AG08396 (cell line): ENCODE results near the gene ZNF687.
"Not testable (repeated sequence)": the region's sequence is repeated elsewhere in the genome, so short reads cannot be mapped to it uniquely, and the experiment has no call there.

Experiments used
- DNase-seq: peaks from one replicate; pipeline ENCODE4 v3.0.0; 2012; ENCODE audit warnings: low spot score, mixed read lengths

Gene ZNF687

DNA sequence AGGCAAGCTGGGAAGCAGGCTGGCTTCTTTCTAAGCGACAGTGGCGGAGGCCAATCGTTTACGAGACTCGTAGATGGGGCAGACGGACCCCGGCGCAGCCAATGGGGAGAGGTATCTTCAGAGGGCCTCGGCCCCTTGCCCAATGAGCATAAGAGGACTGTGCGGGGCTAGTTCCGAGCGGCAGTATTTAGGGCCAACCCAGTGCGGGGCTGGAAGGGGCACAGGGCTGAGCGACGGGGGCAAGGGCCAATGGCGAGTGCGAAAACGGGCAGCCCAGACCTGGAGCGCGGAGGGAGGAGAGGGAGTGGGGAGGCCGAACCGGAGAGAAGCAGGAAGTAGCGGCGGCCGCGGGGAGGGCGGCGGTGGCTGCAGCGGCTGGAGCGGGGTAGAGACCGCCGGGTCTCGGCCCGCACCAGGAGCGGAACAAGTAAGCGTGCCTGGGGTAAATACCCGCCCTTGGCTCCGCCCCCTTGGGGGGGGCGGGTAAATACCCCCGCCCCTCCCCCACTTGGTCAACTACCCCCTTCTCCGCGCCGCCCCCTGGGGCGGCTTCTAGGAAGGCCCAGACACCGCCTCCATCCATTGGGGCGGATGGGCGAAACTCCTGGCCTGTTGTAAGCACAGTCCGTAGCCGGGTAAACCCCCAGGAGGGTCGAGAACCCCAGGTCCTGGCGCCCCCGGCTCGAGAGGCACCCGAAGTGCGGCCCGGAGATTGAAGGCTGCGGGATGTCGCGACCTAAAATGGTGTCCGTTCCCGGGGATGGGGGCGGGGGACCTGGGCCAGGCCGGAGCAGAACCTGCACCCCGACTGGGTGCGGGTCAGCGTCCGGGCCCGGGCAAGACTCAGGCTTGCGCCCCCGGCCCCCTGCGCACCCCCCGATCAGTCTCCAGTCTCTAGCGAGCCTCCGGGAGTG lies at the start of gene ZNF687:
Gene ZNF687, plus strand, starts transcription at position 331 of the 914 bp plus-strand sequence. CDS start 3,993 bp downstream, outside the sequence.
- peak; percentile 99 for DNase-seq

GRCh38 chr1:151235235-151235634 lies 46.9 kb upstream of the ZNF687 start:
- DNase-seq = no peak

DNA sequence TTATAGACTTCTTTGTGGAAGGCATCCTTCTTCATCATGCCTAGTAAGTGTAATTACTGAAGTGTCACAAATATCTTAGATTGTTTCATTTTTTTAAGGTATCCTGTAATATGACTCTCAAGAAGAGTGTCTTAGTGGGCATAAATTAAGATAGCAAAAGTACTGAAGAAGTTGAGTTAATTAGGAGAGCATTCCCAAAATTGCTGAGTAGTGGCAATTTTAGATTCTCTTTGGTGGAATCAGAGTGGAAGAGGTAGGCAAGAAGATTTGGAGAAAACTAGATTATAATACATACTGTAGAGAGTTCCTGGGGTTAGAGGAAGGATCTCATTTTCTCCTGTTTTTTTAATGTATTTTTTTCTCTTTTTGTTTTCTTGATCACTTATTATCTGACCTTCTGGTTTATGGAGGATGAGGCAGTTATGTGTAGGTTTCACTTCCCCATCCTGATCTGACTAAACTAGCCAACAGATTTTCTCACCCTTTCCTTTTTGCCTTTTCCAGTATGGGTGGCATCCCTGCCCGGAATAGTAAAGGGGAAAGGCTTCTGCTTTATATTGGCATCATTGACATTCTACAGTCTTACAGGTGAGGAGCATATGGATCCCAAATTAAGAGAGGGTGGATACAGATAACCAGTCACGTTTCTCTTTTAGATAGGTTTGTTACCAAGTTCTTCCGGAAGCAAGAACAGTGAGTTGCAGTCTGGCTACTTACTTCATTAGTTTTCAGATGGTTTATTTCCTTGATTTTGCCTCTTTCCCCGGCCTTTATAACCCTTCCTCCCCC lies 44.2 kb upstream of the ZNF687 start:
- no peak for DNase-seq

DNA sequence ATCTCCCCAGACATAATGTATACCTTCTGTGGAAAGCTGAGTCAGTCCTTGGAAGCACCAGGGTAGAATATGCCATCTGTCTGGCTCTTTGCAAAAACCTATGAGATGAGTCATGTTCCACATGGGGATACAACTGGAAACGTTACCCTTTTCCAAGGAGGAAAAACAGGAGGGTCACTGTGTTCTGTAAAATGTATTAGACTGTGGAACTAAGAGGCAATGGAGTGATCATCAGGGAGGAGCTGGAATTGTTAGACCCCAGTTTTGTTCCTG lies 43.7 kb upstream of the ZNF687 start:
- peak; percentile 69 for DNase-seq

GRCh38 chr1:151242442-151242841 lies 39.7 kb upstream of the ZNF687 start:
- DNase-seq = no peak

DNA sequence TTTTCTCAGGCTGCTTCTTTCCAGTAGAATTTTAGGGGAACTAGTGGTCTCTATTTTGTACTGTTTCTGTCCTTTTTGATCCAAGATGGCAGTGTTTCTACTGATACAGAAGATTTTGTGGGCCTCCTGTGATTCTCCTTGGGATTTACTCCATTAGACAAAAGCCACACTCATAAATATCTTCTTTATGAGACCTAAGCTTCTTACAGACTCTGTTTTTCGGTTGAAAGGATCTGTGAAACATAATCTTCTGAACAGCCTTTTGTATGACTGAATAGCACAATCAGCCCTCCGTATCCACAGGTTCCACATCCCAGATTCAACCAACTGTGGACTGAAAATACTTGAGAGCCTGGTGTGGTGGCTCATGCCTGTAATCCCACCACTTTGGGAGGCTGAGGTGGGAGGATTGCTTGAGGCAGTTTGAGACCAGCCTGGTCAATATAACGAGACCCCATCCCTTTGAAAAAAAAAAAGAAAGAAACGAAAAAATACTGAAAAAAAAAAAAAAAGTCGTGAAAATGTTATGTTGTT lies 38.3 kb upstream of the ZNF687 start:
- no peak for DNase-seq

GRCh38 chr1:151246786-151247185 lies 35.3 kb upstream of the ZNF687 start:
- DNase-seq = no peak

DNA sequence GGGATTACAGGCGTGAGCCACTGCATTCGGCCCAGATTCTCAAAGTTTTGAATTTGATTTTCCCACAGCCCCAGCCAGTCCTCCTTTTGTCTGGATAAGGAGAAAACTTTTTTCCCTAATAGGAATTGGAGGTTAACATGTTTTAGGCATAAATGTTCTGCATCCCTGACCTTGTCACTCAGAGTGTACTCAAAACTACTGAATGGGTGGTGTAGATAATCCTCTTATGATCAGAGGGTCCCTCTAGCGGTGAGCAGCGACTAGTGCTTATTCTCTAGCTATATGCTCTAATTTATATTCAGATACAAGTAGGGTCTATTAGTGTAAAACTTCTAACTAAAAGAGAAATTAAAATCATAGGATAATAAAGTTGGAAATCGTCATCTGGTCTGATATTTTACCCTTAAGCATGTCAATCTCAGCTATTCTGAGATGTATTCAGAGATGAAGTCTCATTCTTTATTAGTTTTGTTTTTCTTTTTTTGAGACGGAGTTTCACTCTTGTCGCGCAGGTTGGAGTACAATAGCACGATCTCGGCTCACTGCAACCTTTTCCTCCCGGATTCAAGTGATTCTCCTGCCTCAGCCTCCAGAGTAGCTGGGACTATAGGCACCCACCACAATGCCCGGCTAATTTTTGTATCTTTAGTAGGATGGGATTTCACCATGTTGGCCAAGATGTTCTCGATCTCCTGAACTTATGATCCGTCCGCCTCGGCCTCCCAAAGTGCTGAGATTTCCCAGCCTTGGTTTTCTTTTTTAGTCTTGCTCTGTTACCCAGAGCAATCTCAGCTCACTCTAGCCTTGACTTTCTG lies 30.2 kb upstream of the ZNF687 start:
- DNase-seq = peak; percentile 62

DNA sequence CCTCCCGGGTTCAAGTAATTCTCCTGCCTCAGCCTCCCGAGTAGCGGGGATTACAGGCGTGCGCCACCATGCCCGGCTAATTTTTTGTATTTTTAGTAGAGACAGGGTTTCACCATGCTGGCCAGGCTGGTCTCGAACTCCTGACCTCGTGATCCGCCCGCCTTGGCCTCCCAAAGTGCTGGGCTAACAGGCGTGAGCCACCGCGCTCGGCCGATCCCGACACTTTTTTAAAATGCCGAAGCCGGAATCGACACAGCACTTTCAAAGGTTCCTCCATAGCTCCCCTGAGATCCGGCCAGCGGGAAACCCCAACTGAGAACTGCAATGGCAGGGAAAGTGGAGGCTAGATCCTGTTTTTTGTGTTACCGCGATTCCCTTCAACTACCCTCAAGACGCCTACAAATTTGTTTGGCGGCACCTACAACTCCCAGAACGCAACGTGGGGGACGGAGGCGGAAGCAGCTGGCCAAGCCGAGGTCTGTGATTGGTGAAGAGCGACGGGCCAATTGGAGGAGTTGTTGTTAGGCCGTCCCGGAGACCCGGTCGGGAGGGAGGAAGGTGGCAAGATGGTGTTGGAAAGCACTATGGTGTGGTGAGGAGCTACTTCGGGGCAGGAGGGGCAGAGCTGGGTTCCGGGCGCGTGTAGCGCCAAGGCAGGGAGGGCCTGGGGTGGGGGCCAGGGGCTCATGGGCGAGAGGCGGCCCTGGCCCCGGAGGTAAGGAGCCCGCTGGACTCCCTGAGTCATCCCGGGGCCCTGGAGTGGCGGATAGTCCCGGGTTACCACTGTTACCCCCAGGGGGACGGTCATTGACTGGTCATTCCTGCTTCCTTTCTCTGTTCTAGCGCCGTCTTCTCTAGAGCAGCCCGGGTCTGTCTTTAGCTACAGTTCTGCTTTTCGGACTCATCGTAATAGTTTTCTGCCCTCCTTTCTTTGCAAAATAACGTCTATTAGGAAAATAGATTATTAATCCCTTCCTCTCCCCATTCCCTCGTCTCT lies 27.6 kb upstream of the ZNF687 start, which contains the start of gene PSMD4:
Gene PSMD4, plus strand, starts transcription at position 518 of the 997 bp plus-strand sequence. Its CDS starts 49 bp downstream, at position 567.
- DNase-seq = peak; percentile 97

- peak; percentile 38 for DNase-seq
These were observed 26.7 kb upstream of the ZNF687 start for GRCh38 chr1:151255381-151255780.

GRCh38 chr1:151259351-151259750 lies 22.7 kb upstream of the ZNF687 start:
- DNase-seq = no peak

DNA sequence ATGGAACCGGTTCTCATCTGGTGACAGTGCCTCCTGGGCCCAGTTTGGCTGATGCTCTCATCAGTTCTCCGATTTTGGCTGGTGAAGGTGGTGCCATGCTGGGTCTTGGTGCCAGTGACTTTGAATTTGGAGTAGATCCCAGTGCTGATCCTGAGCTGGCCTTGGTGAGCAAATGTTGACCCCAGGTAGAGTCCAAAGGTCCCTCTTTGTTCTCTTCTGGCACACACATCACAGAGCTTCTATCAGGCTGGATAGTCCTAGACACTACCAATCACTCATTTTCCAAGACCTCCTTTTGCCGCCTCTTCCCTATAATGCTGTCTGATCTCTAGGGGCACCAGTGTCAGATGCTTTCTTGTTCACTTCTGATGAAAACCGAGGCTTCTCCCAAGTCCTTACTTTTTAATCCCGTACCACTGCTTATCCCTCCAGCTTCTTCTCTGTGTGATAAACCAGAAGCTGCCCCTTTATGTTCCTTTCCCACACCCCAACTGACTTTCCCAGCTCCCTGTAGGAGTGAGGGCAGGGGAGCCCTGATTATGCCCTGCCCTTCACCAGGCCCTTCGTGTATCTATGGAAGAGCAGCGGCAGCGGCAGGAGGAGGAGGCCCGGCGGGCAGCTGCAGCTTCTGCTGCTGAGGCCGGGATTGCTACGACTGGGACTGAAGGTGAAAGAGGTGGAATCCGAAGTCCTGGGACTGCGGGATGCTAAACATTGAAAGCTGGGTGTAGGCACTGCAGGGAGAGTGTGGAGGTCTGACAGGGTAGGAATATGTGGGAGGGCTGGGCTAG lies 16.5 kb upstream of the ZNF687 start:
- DNase-seq = no peak

DNA sequence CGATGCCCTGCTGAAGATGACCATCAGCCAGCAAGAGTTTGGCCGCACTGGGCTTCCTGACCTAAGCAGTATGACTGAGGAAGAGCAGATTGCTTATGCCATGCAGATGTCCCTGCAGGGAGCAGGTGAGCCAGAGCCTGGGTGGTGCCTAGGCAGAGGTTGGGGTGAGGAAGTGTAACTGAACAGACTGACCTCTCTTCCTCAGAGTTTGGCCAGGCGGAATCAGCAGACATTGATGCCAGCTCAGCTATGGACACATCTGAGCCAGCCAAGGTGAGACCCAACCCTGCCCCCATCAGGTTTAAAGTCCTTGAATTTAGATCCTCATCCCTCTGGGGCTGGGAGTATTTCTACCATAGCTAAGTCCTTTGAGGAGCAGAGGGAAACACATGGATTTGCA lies 15.8 kb upstream of the ZNF687 start:
- DNase-seq = no peak

DNA sequence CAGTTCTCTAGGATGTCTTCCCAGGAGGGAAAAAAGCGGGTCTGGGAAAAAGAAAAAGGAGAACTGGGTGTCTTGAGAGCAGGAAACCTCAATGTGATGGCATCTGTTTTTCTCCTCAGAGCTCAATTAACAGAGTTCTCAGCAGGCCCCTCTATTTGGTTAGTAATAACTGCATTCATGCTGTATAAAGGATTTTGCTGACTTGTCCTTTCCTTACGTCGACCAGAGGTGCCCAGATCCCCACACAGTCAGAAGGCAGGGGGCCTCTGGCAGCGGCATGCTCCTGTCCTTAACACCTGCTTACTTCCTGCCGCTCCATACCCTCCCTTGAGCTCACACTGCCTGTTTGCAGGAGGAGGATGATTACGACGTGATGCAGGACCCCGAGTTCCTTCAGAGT lies 15.3 kb upstream of the ZNF687 start:
- no peak for DNase-seq

DNA sequence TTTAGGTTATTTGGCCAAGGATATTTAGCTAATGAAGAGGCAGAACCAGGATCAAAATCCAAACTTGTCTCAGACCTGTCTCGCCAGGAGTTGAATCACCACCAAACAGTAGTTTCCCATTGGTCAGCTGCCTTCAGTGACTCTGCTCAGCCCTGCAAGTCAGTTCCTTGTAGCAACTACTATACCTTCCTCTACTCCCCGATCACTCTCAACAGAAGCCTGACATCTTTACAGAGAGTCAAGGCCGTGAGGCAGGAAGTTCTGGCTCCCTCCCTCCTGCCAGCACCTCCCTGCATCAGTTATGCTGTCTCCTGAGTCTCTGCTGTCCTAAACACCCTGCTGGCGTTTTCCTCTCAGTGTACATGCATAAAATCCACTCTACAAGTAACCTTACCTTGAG lies 14.3 kb upstream of the ZNF687 start:
- DNase-seq = no peak

GRCh38 chr1:151273924-151274466 lies 8.1 kb upstream of the ZNF687 start:
- DNase-seq = no peak

DNA sequence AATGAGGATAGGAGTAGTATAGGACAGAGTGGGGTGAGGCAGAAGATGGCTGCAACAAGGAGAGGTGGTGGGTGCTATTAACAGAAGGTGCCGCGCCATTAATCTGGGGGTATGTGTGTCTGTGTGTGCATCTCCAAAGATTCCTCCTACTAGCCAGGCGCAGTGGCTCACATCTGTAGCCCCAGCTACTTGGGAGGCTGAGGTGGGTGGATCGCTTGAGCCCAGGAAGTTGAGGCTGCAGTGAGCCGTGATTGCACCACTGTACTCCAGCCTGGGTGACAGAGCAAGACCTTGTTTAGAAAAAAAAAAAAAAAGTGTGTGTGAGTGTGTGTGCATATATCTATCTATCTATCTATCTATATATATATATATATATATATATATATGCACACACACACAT lies 6.8 kb upstream of the ZNF687 start:
- not testable (repeated sequence) for DNase-seq

DNA sequence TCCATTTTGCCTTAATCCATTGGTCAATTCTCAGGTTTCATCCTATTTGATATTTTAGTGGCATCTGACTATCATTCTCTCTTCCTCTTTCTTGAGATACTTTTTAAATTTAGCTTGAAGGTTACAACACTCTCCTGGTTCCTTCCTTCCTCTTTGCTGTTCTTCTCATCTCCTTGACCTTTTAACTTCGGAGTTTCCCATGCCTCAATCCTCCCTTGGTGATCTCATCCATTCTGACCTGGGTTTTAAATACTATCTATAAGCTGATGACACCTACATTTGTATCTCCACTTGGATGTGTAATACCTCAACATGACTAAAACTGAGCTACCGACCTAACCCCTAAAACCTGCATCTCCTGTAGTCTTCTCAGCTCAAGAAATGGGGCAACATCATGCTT lies 4.8 kb upstream of the ZNF687 start:
- DNase-seq = no peak

- DNase-seq = peak; percentile 94
These were observed 702 bp upstream of the ZNF687 start for GRCh38 chr1:151281225-151281968.
